Measurements from ENCODE around the gene PALM.

GRCh38 chr19:661427-662196 is 47.1 kb upstream of the PALM start:
- TF ChIP-seq, protein P1, sequence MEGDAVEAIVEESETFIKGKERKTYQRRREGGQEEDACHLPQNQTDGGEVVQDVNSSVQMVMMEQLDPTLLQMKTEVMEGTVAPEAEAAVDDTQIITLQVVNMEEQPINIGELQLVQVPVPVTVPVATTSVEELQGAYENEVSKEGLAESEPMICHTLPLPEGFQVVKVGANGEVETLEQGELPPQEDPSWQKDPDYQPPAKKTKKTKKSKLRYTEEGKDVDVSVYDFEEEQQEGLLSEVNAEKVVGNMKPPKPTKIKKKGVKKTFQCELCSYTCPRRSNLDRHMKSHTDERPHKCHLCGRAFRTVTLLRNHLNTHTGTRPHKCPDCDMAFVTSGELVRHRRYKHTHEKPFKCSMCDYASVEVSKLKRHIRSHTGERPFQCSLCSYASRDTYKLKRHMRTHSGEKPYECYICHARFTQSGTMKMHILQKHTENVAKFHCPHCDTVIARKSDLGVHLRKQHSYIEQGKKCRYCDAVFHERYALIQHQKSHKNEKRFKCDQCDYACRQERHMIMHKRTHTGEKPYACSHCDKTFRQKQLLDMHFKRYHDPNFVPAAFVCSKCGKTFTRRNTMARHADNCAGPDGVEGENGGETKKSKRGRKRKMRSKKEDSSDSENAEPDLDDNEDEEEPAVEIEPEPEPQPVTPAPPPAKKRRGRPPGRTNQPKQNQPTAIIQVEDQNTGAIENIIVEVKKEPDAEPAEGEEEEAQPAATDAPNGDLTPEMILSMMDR (IDR thresholded peaks at IDR 0.05): no peak
- TF ChIP-seq POLR2AphosphoS5 (IDR thresholded peaks at IDR 0.05; ENCODE audit: low read depth, low read length): no peak
- no peak for TF ChIP-seq SIN3A (IDR thresholded peaks at IDR 0.05; ENCODE audit: borderline replicate concordance, insufficient read depth, low read depth, low read length)
